Measurements from ENCODE around the gene C1QTNF4. TPM values are rescaled to one million over a fixed set of nuclear protein-coding genes. Genes with fewer than 3 reads are reported as not detected.
A peak's percentile ranks its signal among the peaks of the same experiment; 100 is the strongest.

C1QTNF4 gene
- total and polyA plus RNA-seq, 2 of the 13 experiments (the other 11 are each of a cell fraction or from before 2014, with no cell fraction given) = not detected

DNA sequence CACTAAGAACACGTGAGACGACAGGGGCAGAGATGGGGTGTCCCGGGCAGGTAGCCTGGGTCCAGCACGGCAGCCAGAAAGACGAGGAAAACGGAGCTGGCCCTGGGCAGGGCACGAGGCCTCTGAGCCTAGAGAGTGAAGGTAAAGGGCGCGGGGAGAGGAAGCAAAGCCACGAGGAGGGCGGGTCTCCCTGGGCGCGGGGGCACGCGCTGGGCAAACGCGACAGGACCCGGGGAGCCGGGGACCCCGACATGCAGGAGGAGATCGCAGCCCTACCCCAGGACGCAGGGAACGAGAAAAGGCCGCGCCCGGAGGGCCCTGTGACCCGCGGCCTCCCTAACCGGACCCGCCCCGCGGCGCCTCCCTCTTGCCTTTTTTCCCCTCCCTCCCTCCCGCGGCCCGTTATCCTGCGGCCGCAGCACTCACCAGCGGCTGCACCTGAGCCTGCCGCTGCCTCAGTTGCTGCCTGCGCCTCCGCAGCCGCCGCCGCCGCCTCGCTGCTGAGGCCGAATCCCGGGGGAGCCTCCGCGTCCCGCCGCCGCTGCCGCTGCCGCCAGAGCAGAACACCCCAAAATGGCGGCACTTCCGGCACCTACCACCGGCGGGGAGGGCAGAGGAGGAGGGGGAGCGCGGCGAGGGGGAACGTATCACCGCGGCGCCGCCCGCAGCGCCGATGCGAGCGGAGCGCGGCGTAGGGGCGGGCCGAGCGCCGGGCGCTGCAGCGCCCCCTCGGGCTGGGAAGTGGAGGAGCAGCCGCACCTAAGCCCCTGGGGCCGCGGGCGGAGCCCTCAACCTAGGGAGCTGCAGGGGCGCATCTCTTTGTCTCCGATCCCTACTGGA is 41.4 kb downstream of the C1QTNF4 start, which contains the start of gene CELF1 (continued):
- TF ChIP-seq ZNF333 (CRISPR knock-in tag; IDR thresholded peaks at IDR 0.05; ENCODE audit: borderline replicate concordance) = peak; percentile 74; the same call in 1 of the 2 replicates
- TF ChIP-seq ZNF713 (CRISPR knock-in tag; IDR thresholded peaks at IDR 0.05) = 0 out of 2 replicates have a peak, but pooled peaks have one; percentile 47
- peak; percentile 76 for TF ChIP-seq ZNF205 (CRISPR knock-in tag; IDR thresholded peaks at IDR 0.05)
- no peak for TF ChIP-seq SP1 (IDR thresholded peaks at IDR 0.05)
- TF ChIP-seq SP1 (CRISPR knock-in tag; IDR thresholded peaks at IDR 0.05) = peak; percentile 26
- TF ChIP-seq NR2F1 (CRISPR knock-in tag; IDR thresholded peaks at IDR 0.05) = no peak
- 0 out of 2 replicates have a peak, but pooled peaks have one; percentile 65 for TF ChIP-seq ZNF432 (CRISPR knock-in tag; IDR thresholded peaks at IDR 0.05; ENCODE audit: borderline replicate concordance)
- peak; percentile 80 for TF ChIP-seq KAT8 (CRISPR knock-in tag; IDR thresholded peaks at IDR 0.05)
- TF ChIP-seq, protein P1, sequence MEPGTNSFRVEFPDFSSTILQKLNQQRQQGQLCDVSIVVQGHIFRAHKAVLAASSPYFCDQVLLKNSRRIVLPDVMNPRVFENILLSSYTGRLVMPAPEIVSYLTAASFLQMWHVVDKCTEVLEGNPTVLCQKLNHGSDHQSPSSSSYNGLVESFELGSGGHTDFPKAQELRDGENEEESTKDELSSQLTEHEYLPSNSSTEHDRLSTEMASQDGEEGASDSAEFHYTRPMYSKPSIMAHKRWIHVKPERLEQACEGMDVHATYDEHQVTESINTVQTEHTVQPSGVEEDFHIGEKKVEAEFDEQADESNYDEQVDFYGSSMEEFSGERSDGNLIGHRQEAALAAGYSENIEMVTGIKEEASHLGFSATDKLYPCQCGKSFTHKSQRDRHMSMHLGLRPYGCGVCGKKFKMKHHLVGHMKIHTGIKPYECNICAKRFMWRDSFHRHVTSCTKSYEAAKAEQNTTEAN (CRISPR knock-in tag; conservative IDR thresholded peaks at IDR 0.05) = no peak; the same call in none of the 2 replicates
- no peak for TF ChIP-seq CAMTA2 (CRISPR knock-in tag; IDR thresholded peaks at IDR 0.05; ENCODE audit: borderline replicate concordance)
- TF ChIP-seq, protein P2, sequence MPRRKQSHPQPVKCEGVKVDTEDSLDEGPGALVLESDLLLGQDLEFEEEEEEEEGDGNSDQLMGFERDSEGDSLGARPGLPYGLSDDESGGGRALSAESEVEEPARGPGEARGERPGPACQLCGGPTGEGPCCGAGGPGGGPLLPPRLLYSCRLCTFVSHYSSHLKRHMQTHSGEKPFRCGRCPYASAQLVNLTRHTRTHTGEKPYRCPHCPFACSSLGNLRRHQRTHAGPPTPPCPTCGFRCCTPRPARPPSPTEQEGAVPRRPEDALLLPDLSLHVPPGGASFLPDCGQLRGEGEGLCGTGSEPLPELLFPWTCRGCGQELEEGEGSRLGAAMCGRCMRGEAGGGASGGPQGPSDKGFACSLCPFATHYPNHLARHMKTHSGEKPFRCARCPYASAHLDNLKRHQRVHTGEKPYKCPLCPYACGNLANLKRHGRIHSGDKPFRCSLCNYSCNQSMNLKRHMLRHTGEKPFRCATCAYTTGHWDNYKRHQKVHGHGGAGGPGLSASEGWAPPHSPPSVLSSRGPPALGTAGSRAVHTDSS (CRISPR knock-in tag; conservative IDR thresholded peaks at IDR 0.05) = no peak
- no peak for TF ChIP-seq CEBPB (IDR thresholded peaks at IDR 0.05; ENCODE audit: borderline replicate concordance, low read depth, low read length)
- TF ChIP-seq KLF6 (CRISPR knock-in tag; IDR thresholded peaks at IDR 0.05) = peak; percentile 78; the same call in 1 of the 2 replicates
- TF ChIP-seq, protein P3, sequence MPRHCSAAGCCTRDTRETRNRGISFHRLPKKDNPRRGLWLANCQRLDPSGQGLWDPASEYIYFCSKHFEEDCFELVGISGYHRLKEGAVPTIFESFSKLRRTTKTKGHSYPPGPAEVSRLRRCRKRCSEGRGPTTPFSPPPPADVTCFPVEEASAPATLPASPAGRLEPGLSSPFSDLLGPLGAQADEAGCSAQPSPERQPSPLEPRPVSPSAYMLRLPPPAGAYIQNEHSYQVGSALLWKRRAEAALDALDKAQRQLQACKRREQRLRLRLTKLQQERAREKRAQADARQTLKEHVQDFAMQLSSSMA (CRISPR knock-in tag; IDR thresholded peaks at IDR 0.05) = no peak
- TF ChIP-seq, protein P4, sequence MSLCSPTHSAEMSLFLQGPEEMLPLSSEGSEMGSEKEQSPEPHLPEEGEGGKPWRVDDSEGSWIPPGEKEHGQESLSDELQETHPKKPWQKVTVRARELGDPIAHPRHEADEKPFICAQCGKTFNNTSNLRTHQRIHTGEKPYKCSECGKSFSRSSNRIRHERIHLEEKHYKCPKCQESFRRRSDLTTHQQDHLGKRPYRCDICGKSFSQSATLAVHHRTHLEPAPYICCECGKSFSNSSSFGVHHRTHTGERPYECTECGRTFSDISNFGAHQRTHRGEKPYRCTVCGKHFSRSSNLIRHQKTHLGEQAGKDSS (CRISPR knock-in tag; IDR thresholded peaks at IDR 0.05; ENCODE audit: borderline replicate concordance, low read depth) = no peak; the same call in 1 of the 2 replicates
- 0 out of 2 replicates have a peak, but pooled peaks have one; percentile 30 for TF ChIP-seq ZIK1 (CRISPR knock-in tag; IDR thresholded peaks at IDR 0.05; ENCODE audit: borderline replicate concordance, low read depth)
- TF ChIP-seq MED13 (CRISPR knock-in tag; IDR thresholded peaks at IDR 0.05) = peak; percentile 55; the same call in 1 of the 2 replicates
- TF ChIP-seq ZFP36 (IDR thresholded peaks at IDR 0.05; ENCODE audit: borderline replicate concordance, low read depth, low read length, partially characterized antibody) = no peak
- TF ChIP-seq CEBPG (CRISPR knock-in tag; IDR thresholded peaks at IDR 0.05) = no peak
- TF ChIP-seq PHF8 (CRISPR knock-in tag; IDR thresholded peaks at IDR 0.05) = peak; percentile 84
- TF ChIP-seq, protein P5, sequence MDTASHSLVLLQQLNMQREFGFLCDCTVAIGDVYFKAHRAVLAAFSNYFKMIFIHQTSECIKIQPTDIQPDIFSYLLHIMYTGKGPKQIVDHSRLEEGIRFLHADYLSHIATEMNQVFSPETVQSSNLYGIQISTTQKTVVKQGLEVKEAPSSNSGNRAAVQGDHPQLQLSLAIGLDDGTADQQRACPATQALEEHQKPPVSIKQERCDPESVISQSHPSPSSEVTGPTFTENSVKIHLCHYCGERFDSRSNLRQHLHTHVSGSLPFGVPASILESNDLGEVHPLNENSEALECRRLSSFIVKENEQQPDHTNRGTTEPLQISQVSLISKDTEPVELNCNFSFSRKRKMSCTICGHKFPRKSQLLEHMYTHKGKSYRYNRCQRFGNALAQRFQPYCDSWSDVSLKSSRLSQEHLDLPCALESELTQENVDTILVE (CRISPR knock-in tag; IDR thresholded peaks at IDR 0.05) = peak; percentile 93; the same call in 1 of the 2 replicates
- no peak for TF ChIP-seq ELF4 (CRISPR knock-in tag; IDR thresholded peaks at IDR 0.05; ENCODE audit: borderline replicate concordance)
- no peak for TF ChIP-seq ZNF562 (CRISPR knock-in tag; IDR thresholded peaks at IDR 0.05; ENCODE audit: borderline replicate concordance)
- no peak for TF ChIP-seq NBN (conservative IDR thresholded peaks at IDR 0.05)
- TF ChIP-seq RARA (CRISPR knock-in tag; IDR thresholded peaks at IDR 0.05) = peak; percentile 28; the same call in 1 of the 2 replicates
